ENCODE data around the gene DRC3.
"Not testable (repeated sequence)": the region's sequence is repeated elsewhere in the genome, so short reads cannot be mapped to it uniquely, and the experiment has no call there.

GRCh38 chr17:17955790-17956341, 16.8 kb upstream of the DRC3 start:
- TF ChIP-seq OSR1 (CRISPR knock-in tag; IDR thresholded peaks at IDR 0.05); POU6F1 (CRISPR knock-in tag; IDR thresholded peaks at IDR 0.05; ENCODE audit: borderline replicate concordance, low read depth); ESRRG (CRISPR knock-in tag; IDR thresholded peaks at IDR 0.05); ISL1 (CRISPR knock-in tag; IDR thresholded peaks at IDR 0.05); ARNTL (CRISPR knock-in tag; IDR thresholded peaks at IDR 0.05; ENCODE audit: borderline replicate concordance, low read depth); CSDC2 (CRISPR knock-in tag; IDR thresholded peaks at IDR 0.05); ZFP30 (CRISPR knock-in tag; IDR thresholded peaks at IDR 0.05); PPARA (CRISPR knock-in tag; IDR thresholded peaks at IDR 0.05; ENCODE audit: borderline replicate concordance); CREB5 (CRISPR knock-in tag; IDR thresholded peaks at IDR 0.05; ENCODE audit: low read depth): not testable (repeated sequence)

Measured in SK-N-SH treated with all-trans-retinoic acid at 6 μM for 48 hours (cell line).